ENCODE results near the gene HIRA. TPM values are rescaled to one million over a fixed set of nuclear protein-coding genes. Genes with fewer than 3 reads are reported as not detected.
A peak's percentile ranks its signal among the peaks of the same experiment; 100 is the strongest.

Gene HIRA, protein sequence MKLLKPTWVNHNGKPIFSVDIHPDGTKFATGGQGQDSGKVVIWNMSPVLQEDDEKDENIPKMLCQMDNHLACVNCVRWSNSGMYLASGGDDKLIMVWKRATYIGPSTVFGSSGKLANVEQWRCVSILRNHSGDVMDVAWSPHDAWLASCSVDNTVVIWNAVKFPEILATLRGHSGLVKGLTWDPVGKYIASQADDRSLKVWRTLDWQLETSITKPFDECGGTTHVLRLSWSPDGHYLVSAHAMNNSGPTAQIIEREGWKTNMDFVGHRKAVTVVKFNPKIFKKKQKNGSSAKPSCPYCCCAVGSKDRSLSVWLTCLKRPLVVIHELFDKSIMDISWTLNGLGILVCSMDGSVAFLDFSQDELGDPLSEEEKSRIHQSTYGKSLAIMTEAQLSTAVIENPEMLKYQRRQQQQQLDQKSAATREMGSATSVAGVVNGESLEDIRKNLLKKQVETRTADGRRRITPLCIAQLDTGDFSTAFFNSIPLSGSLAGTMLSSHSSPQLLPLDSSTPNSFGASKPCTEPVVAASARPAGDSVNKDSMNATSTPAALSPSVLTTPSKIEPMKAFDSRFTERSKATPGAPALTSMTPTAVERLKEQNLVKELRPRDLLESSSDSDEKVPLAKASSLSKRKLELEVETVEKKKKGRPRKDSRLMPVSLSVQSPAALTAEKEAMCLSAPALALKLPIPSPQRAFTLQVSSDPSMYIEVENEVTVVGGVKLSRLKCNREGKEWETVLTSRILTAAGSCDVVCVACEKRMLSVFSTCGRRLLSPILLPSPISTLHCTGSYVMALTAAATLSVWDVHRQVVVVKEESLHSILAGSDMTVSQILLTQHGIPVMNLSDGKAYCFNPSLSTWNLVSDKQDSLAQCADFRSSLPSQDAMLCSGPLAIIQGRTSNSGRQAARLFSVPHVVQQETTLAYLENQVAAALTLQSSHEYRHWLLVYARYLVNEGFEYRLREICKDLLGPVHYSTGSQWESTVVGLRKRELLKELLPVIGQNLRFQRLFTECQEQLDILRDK
- 21.9 TPM for polyA plus RNA-seq (2013, experiment 1 of 2)
- 21.6 TPM for polyA plus RNA-seq (2013, experiment 2 of 2)

DNA sequence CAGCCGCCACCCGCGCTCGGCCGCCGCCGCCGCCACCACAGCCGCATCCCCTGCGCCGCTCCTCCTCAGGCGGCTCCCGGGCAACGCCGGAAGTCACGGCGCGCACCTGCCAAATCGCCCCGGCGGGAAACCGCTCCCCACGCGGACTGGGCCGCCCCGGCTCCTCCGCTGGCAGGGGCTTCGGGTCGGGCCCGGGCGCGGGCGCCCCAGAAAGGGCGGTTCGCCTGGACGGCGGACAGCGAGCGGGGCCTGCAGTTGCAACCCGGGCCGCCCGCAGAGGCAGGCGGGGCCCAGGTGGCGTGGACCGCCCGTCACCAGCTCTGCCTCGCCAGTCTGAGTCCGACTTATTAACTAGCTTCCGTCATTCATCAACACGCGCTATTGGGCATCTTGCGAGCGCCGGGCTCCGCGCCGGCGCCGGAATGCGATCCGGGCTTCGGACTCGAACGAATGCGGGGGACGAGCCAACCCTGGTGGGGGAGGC lies at the start of gene HIRA:
Gene HIRA (minus strand): TSS at position 85 of the 484 bp plus-strand sequence. CDS start 257 bp downstream, outside the sequence.
- H3K4me3 ChIP-seq (ENCODE audit: low read length in 2 of 2), result peak within 1 kb of the TSS; percentile 94 to 95
- no peak within 1 kb of the TSS for H3K4ac ChIP-seq (ENCODE audit: low read length)
- H3K23ac ChIP-seq (ENCODE audit: low read depth, low read length, poor library complexity), result peak within 1 kb of the TSS; percentile 100
- peak within 1 kb of the TSS; percentile 87 for H3K27ac ChIP-seq (replicated peaks; ENCODE audit: low read length)
- DNase-seq (ENCODE audit: low spot score), result peak; percentile 86
- H2BK15ac ChIP-seq (ENCODE audit: low read length), result no peak within 1 kb of the TSS
- peak within 1 kb of the TSS; percentile 81 for H2AK5ac ChIP-seq (ENCODE audit: low read depth, low read length)
- peak within 1 kb of the TSS; percentile 91 for H2AFZ ChIP-seq (ENCODE audit: low read length)
- peak within 1 kb of the TSS; percentile 96 for H3K4me2 ChIP-seq (ENCODE audit: insufficient read depth, low read length, poor library complexity, severe bottlenecking)
- H3K9ac ChIP-seq (ENCODE audit: low read depth, low read length, poor library complexity), result peak within 1 kb of the TSS; percentile 96
- no peak within 1 kb of the TSS for H2BK12ac ChIP-seq (ENCODE audit: low read length)
- H3K36me3 ChIP-seq (replicated peaks in 1 of 2; ENCODE audit: control insufficient read depth in 2 of 2, insufficient read depth in 2 of 2, low read length in 2 of 2), result peaks cover 15 to 39% of the 10 kb centered on the region in 2 donors
- no CpG with 5 or more reads among the region's 66 CpGs for WGBS, 2 donors (ENCODE audit: extremely low coverage in 2 of 2, insufficient read length in 2 of 2, insufficient replicate concordance in 1 of 2)
- peak within 1 kb of the TSS; percentile 50 for H4K91ac ChIP-seq (ENCODE audit: low read depth, low read length, poor library complexity)
- peaks cover 5 to 18% of the 10 kb centered on the region in 2 donors for H3K4me1 ChIP-seq (ENCODE audit: control insufficient read depth in 2 of 2, insufficient read depth in 1 of 2, low read depth in 1 of 2, low read length in 2 of 2)
- peak within 1 kb of the TSS; percentile 93 for H2BK5ac ChIP-seq (ENCODE audit: low read length)
- no peaks in the 10 kb centered on the region for H3K27me3 ChIP-seq (ENCODE audit: control insufficient read depth in 3 of 3, insufficient read depth in 3 of 3, low read depth in 1 of 3, low read length in 3 of 3)
- peak within 1 kb of the TSS; percentile 97 for H3K18ac ChIP-seq (ENCODE audit: low read length)
- H4K8ac ChIP-seq (ENCODE audit: low read depth, low read length), result no peak within 1 kb of the TSS
- H2BK120ac ChIP-seq (ENCODE audit: low read depth, low read length), result peak within 1 kb of the TSS; percentile 0
- H3K14ac ChIP-seq (ENCODE audit: low read length), result peak within 1 kb of the TSS; percentile 39
- no peaks in the 10 kb centered on the region for H3K9me3 ChIP-seq (replicated peaks in 1 of 2; ENCODE audit: control insufficient read depth in 2 of 2, insufficient read depth in 1 of 2, low read depth in 1 of 2, low read length in 2 of 2)
- peaks cover 3% of the 10 kb centered on the region for H3K79me1 ChIP-seq (ENCODE audit: low read depth, low read length)

GRCh38 chr22:19480789-19481188 lies 49.3 kb upstream of the HIRA start:
- no peak overlapping the region for H4K8ac ChIP-seq (ENCODE audit: low read depth, low read length)
- peaks cover 4% of the 10 kb centered on the region for H3K79me1 ChIP-seq (ENCODE audit: low read depth, low read length)
- no peak for DNase-seq (ENCODE audit: low spot score)
- H3K4me2 ChIP-seq (ENCODE audit: insufficient read depth, low read length, poor library complexity, severe bottlenecking), result peak overlapping the region; percentile 27
- no peak overlapping the region for H3K14ac ChIP-seq (ENCODE audit: low read length)
- H3K9ac ChIP-seq (ENCODE audit: low read depth, low read length, poor library complexity), result no peak overlapping the region
- H3K23ac ChIP-seq (ENCODE audit: low read depth, low read length, poor library complexity), result no peak overlapping the region
- H3K27me3 ChIP-seq (ENCODE audit: control insufficient read depth in 3 of 3, insufficient read depth in 3 of 3, low read depth in 1 of 3, low read length in 3 of 3), result no peaks in the 10 kb centered on the region
- no peak overlapping the region for H2BK12ac ChIP-seq (ENCODE audit: low read length)
- H2BK120ac ChIP-seq (ENCODE audit: low read depth, low read length), result no peak overlapping the region
- H2AK5ac ChIP-seq (ENCODE audit: low read depth, low read length), result no peak overlapping the region
- peak overlapping the region in 1 of 2 donors; percentile 95 for H3K4me3 ChIP-seq (ENCODE audit: low read length in 2 of 2)
- WGBS, 2 donors (ENCODE audit: extremely low coverage in 2 of 2, insufficient read length in 2 of 2, insufficient replicate concordance in 1 of 2), result no CpG with 5 or more reads among the region's 10 CpGs
- no peak overlapping the region for H3K4ac ChIP-seq (ENCODE audit: low read length)
- peaks cover 12 to 48% of the 10 kb centered on the region in 2 donors for H3K36me3 ChIP-seq (replicated peaks in 1 of 2; ENCODE audit: control insufficient read depth in 2 of 2, insufficient read depth in 2 of 2, low read length in 2 of 2)
- no peak overlapping the region for H4K91ac ChIP-seq (ENCODE audit: low read depth, low read length, poor library complexity)
- no peak overlapping the region for H2AFZ ChIP-seq (ENCODE audit: low read length)
- no peaks in the 10 kb centered on the region for H3K9me3 ChIP-seq (replicated peaks in 1 of 2; ENCODE audit: control insufficient read depth in 2 of 2, insufficient read depth in 1 of 2, low read depth in 1 of 2, low read length in 2 of 2)
- peaks cover 7 to 8% of the 10 kb centered on the region in 2 donors for H3K4me1 ChIP-seq (ENCODE audit: control insufficient read depth in 2 of 2, insufficient read depth in 1 of 2, low read depth in 1 of 2, low read length in 2 of 2)
- no peak overlapping the region for H2BK15ac ChIP-seq (ENCODE audit: low read length)
- no peak overlapping the region for H3K18ac ChIP-seq (ENCODE audit: low read length)
- H3K27ac ChIP-seq (replicated peaks; ENCODE audit: low read length), result no peak overlapping the region
- no peak overlapping the region for H2BK5ac ChIP-seq (ENCODE audit: low read length)

DNA sequence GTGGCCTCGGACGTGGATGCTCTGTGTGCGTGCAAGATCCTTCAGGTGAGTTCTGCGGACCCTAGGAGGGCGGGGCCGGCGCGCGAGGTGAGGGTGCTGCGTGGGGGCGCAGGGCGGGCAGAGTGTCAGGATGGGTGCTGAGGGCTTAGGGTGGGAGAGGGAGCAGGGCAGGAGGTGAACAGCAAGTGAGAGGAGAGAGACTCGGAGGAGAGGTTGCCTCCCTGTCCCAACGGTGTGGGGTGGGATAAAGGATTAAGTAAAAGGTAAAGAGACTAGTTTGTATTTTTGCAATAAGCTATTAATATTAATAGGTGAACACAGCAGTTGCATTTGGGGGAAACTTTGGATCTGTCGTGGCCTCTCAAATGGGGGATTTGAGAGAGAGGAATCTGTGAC lies 48.6 kb upstream of the HIRA start:
- H2BK5ac ChIP-seq (ENCODE audit: low read length), result no peak overlapping the region
- no peak overlapping the region for H2AK5ac ChIP-seq (ENCODE audit: low read depth, low read length)
- no CpG with 5 or more reads among the region's 15 CpGs for WGBS, 2 donors (ENCODE audit: extremely low coverage in 2 of 2, insufficient read length in 2 of 2, insufficient replicate concordance in 1 of 2)
- no peak overlapping the region for H4K91ac ChIP-seq (ENCODE audit: low read depth, low read length, poor library complexity)
- H3K4me3 ChIP-seq (ENCODE audit: low read length in 2 of 2), result peak overlapping the region; percentile 95
- no peaks in the 10 kb centered on the region for H3K27me3 ChIP-seq (ENCODE audit: control insufficient read depth in 3 of 3, insufficient read depth in 3 of 3, low read depth in 1 of 3, low read length in 3 of 3)
- no peak overlapping the region for H3K18ac ChIP-seq (ENCODE audit: low read length)
- peak overlapping the region; percentile 25 for H3K14ac ChIP-seq (ENCODE audit: low read length)
- H4K8ac ChIP-seq (ENCODE audit: low read depth, low read length), result no peak overlapping the region
- H3K23ac ChIP-seq (ENCODE audit: low read depth, low read length, poor library complexity), result peak overlapping the region; percentile 86
- no peak overlapping the region for H2BK120ac ChIP-seq (ENCODE audit: low read depth, low read length)
- DNase-seq (ENCODE audit: low spot score), result no peak
- peaks cover 7 to 8% of the 10 kb centered on the region in 2 donors for H3K4me1 ChIP-seq (ENCODE audit: control insufficient read depth in 2 of 2, insufficient read depth in 1 of 2, low read depth in 1 of 2, low read length in 2 of 2)
- H3K4ac ChIP-seq (ENCODE audit: low read length), result no peak overlapping the region
- no peak overlapping the region for H3K27ac ChIP-seq (replicated peaks; ENCODE audit: low read length)
- peaks cover 10 to 48% of the 10 kb centered on the region in 2 donors for H3K36me3 ChIP-seq (replicated peaks in 1 of 2; ENCODE audit: control insufficient read depth in 2 of 2, insufficient read depth in 2 of 2, low read length in 2 of 2)
- peak overlapping the region; percentile 93 for H3K9ac ChIP-seq (ENCODE audit: low read depth, low read length, poor library complexity)
- H3K4me2 ChIP-seq (ENCODE audit: insufficient read depth, low read length, poor library complexity, severe bottlenecking), result peak overlapping the region; percentile 70
- H3K9me3 ChIP-seq (replicated peaks in 1 of 2; ENCODE audit: control insufficient read depth in 2 of 2, insufficient read depth in 1 of 2, low read depth in 1 of 2, low read length in 2 of 2), result no peaks in the 10 kb centered on the region
- no peak overlapping the region for H2BK15ac ChIP-seq (ENCODE audit: low read length)
- no peak overlapping the region for H2BK12ac ChIP-seq (ENCODE audit: low read length)
- H3K79me1 ChIP-seq (ENCODE audit: low read depth, low read length), result peaks cover 4% of the 10 kb centered on the region
- H2AFZ ChIP-seq (ENCODE audit: low read length), result peak overlapping the region; percentile 91

Measured in neuronal stem cell (in vitro differentiated cells).